WTC11 (cell line): ENCODE measurements around the gene DTNA. TPM values are rescaled to one million over a fixed set of nuclear protein-coding genes. Genes with fewer than 3 reads are reported as not detected.

Experiments
- ATAC-seq: fragments of 200-7000 bp; cut with Tn5 transposase; 2 replicates; pipeline ENCODE4 v1.10.0; 2021; ENCODE audit warnings: mild to moderate bottlenecking, moderate library complexity
- CTCF ChIA-PET: fragments of 300-600 bp; sonication (Branson Sonifier 250); formaldehyde crosslinking; loops from one replicate; lab custom pipeline; 2021; ENCODE audit warnings: antibody characterized with exemption; lab: Charles Lee
- POLR2A ChIA-PET: fragments of 350-600 bp; sonication (Branson Sonifier 250); formaldehyde crosslinking; loops from one replicate; lab custom pipeline; 2021; ENCODE audit warnings: antibody characterized with exemption; lab: Charles Lee
- DNase-seq: peaks from one replicate; pipeline ENCODE4 v3.0.0; 2021; ENCODE audit warnings: low spot score
- H3K27ac Mint-ChIP-seq: 2 replicates; pipeline ENCODE4 v1.8.0; 2021; ENCODE audit warnings: mixed read lengths
- H3K27me3 Mint-ChIP-seq: 2 replicates; pipeline ENCODE4 v1.8.0; 2021; ENCODE audit warnings: low read depth, mild to moderate bottlenecking, moderate library complexity, mixed read lengths
- H3K36me3 Mint-ChIP-seq: 2 replicates; pipeline ENCODE4 v1.8.0; 2021; ENCODE audit warnings: mixed read lengths
- H3K4me1 Mint-ChIP-seq: 2 replicates; pipeline ENCODE4 v1.8.0; 2022; ENCODE audit warnings: mixed read lengths
- H3K4me3 Mint-ChIP-seq: 2 replicates; pipeline ENCODE4 v1.8.0; 2021; ENCODE audit warnings: mild to moderate bottlenecking, moderate library complexity, mixed read lengths
- H3K9me3 Mint-ChIP-seq: 2 replicates; pipeline ENCODE4 v1.8.0; 2021; ENCODE audit warnings: mixed read lengths
- ATF6 ChIP-seq: sonication (generic); formaldehyde crosslinking; IDR thresholded peaks from 2 replicates; pipeline ENCODE4 v1.8.1; 2023; ENCODE audit warnings: mild to moderate bottlenecking, missing genetic modification reagents
- EMX1 ChIP-seq: fragments of 250-450 bp; sonication (Bioruptor Pico); IDR thresholded peaks from 2 replicates; pipeline ENCODE4 v1.8.0; 2021; ENCODE audit warnings: mild to moderate bottlenecking
- ERG ChIP-seq: fragments of 250-450 bp; sonication (Bioruptor Pico); IDR thresholded peaks from 2 replicates; pipeline ENCODE4 v1.8.0; 2021; ENCODE audit warnings: mild to moderate bottlenecking
- FOXK1 ChIP-seq: sonication (generic); formaldehyde crosslinking; IDR thresholded peaks from 2 replicates; pipeline ENCODE4 v1.8.0; 2022; ENCODE audit warnings: mild to moderate bottlenecking, moderate library complexity, missing genetic modification reagents
- FOXP1 ChIP-seq: sonication (generic); formaldehyde crosslinking; IDR thresholded peaks from 2 replicates; pipeline ENCODE4 v1.8.0; 2022; ENCODE audit warnings: missing genetic modification reagents, mild to moderate bottlenecking, moderate library complexity, borderline replicate concordance
- GRHL2 ChIP-seq: fragments of 250-450 bp; sonication (Bioruptor Pico); IDR thresholded peaks from 2 replicates; pipeline ENCODE4 v1.8.0; 2022; ENCODE audit warnings: mild to moderate bottlenecking, moderate library complexity; ENCODE audit not compliant: insufficient replicate concordance, severe bottlenecking
- NR1H2 ChIP-seq: sonication (generic); formaldehyde crosslinking; IDR thresholded peaks from 2 replicates; pipeline ENCODE4 v1.9.0; 2021; ENCODE audit warnings: mild to moderate bottlenecking, moderate library complexity, missing genetic modification reagents
- SMAD3 ChIP-seq: sonication (generic); formaldehyde crosslinking; IDR thresholded peaks from 2 replicates; pipeline ENCODE4 v1.8.0; 2022; ENCODE audit warnings: missing genetic modification reagents, mild to moderate bottlenecking, borderline replicate concordance
- STAT6 ChIP-seq: sonication (generic); formaldehyde crosslinking; conservative IDR thresholded peaks from 2 replicates; pipeline ENCODE4 v1.8.1; 2023; ENCODE audit warnings: mild to moderate bottlenecking, low read depth, missing genetic modification reagents, moderate library complexity
- TEAD1 ChIP-seq: sonication (generic); formaldehyde crosslinking; IDR thresholded peaks from 2 replicates; pipeline ENCODE4 v1.8.0; 2022; ENCODE audit warnings: mild to moderate bottlenecking, missing genetic modification reagents
- TP53 ChIP-seq: sonication (generic); formaldehyde crosslinking; IDR thresholded peaks from 2 replicates; pipeline ENCODE4 v1.8.1; 2023; ENCODE audit warnings: mild to moderate bottlenecking, missing genetic modification reagents
- ZBTB21 ChIP-seq: sonication (generic); formaldehyde crosslinking; IDR thresholded peaks from 2 replicates; pipeline ENCODE4 v1.8.1; 2023; ENCODE audit warnings: mild to moderate bottlenecking, missing genetic modification reagents, borderline replicate concordance
- ZNF121 ChIP-seq: sonication (generic); formaldehyde crosslinking; IDR thresholded peaks from 2 replicates; pipeline ENCODE4 v1.8.0; 2023; ENCODE audit warnings: missing genetic modification reagents
- ZNF219 ChIP-seq: sonication (generic); formaldehyde crosslinking; IDR thresholded peaks from 2 replicates; pipeline ENCODE4 v1.8.0; 2023; ENCODE audit warnings: missing genetic modification reagents, mild to moderate bottlenecking, borderline replicate concordance
- ZNF281 ChIP-seq: sonication (generic); formaldehyde crosslinking; IDR thresholded peaks from 2 replicates; pipeline ENCODE4 v1.8.0; 2023; ENCODE audit warnings: mild to moderate bottlenecking, missing genetic modification reagents
- total RNA-seq: library from RNA; stranded (reverse); gene quantifications from 3 replicates; pipeline ENCODE4 v1.2.3, GENCODE V29; 2021
- TF ChIP-seq, protein P1 (sequence below): sonication (generic); formaldehyde crosslinking; IDR thresholded peaks from 2 replicates; pipeline ENCODE4 v1.8.1; 2022; ENCODE audit warnings: low read depth, missing genetic modification reagents, borderline replicate concordance
- TF ChIP-seq, protein P2 (sequence below): fragments of 250-450 bp; sonication (Bioruptor Pico); conservative IDR thresholded peaks from 2 replicates; pipeline ENCODE4 v1.9.0; 2021; ENCODE audit warnings: mild to moderate bottlenecking
- TF ChIP-seq, protein P3 (sequence below): fragments of 250-450 bp; sonication (Bioruptor Pico); IDR thresholded peaks from 2 replicates; pipeline ENCODE4 v1.9.0; 2021; ENCODE audit warnings: moderate library complexity, mild to moderate bottlenecking, inconsistent platforms, borderline replicate concordance

DTNA gene
- total RNA-seq, 1 experiment from 2014 or later: 16.1 TPM

- Mint-ChIP-seq H3K36me3 (peaks cover 11% of the 10 kb centered on the region), H3K27ac (no peak overlapping the region), H3K4me3 (no peak overlapping the region)
- ChIA-PET CTCF (interaction anchor here (1.0 to 1.1 kb wide), 2 partner anchors 10 to 269 kb away, joined by 4 read pairs; no protein-coding TSS in a partner anchor), POLR2A (no interaction called here)
- ATAC-seq (no peak), DNase-seq (no peak)
- TF ChIP-seq GRHL2: no peak
- TF ChIP-seq FOXP1: no peak
- TF ChIP-seq, protein P1, sequence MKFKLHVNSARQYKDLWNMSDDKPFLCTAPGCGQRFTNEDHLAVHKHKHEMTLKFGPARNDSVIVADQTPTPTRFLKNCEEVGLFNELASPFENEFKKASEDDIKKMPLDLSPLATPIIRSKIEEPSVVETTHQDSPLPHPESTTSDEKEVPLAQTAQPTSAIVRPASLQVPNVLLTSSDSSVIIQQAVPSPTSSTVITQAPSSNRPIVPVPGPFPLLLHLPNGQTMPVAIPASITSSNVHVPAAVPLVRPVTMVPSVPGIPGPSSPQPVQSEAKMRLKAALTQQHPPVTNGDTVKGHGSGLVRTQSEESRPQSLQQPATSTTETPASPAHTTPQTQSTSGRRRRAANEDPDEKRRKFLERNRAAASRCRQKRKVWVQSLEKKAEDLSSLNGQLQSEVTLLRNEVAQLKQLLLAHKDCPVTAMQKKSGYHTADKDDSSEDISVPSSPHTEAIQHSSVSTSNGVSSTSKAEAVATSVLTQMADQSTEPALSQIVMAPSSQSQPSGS: no peak
- TF ChIP-seq STAT6: no peak
- TF ChIP-seq ZNF281 (CRISPR knock-in tag): no peak
- TF ChIP-seq, protein P2, sequence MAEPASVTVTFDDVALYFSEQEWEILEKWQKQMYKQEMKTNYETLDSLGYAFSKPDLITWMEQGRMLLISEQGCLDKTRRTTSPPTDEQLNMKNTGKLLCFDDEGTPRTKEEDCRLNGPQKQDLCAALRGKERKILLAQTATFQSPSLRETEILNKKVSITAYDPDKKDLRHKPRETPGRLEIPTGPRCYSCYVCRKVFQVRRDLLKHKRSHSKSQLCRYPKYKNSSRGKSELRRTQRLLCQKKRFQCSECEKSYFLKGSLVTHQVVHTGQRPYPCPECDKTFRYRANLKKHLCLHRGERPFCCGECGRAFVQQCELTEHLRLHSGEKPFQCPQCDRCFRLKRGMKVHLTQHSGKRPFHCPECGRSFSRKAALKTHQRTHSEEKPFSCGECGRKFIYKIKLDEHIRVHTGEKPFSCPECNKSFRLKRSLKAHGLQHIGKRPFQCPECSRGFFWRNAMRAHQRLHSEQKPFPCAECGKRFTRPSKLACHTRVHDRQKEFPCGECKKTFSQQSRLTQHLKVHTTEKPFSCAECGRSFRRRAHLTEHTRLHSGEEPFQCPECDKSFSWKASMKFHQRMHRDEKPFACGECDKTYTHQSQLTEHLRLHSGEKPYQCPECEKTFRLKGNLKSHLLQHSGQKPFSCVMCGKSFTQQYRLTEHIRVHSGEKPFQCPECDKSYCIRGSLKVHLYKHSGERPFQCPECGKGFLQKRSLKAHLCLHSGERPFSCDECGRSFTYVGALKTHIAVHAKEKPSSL (CRISPR knock-in tag): no peak
- TF ChIP-seq ATF6 (CRISPR knock-in tag): no peak
- TF ChIP-seq, protein P3, sequence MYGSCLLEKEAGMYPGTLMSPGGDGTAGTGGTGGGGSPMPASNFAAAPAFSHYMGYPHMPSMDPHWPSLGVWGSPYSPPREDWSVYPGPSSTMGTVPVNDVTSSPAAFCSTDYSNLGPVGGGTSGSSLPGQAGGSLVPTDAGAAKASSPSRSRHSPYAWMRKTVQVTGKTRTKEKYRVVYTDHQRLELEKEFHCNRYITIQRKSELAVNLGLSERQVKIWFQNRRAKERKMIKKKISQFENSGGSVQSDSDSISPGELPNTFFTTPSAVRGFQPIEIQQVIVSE (CRISPR knock-in tag): no peak
- TF ChIP-seq TP53 (CRISPR knock-in tag): no peak
- TF ChIP-seq ZNF121 (CRISPR knock-in tag): no peak
- no peak for TF ChIP-seq FOXK1
- TF ChIP-seq ZNF219 (CRISPR knock-in tag): no peak
- no peak for TF ChIP-seq ZBTB21 (CRISPR knock-in tag)
- no peak for TF ChIP-seq EMX1 (CRISPR knock-in tag)
- TF ChIP-seq TEAD1 (CRISPR knock-in tag): no peak
- no peak for TF ChIP-seq SMAD3 (CRISPR knock-in tag)
- TF ChIP-seq ERG: no peak
- TF ChIP-seq NR1H2: no peak
- TF ChIP-seq, all 79 proteins: peak for 0
- H3K9me3 Mint-ChIP-seq: peaks cover 5% of the 10 kb centered on the region; the same call in 1 of the 2 replicates
- peaks cover 4% of the 10 kb centered on the region for H3K4me1 Mint-ChIP-seq
- H3K27me3 Mint-ChIP-seq: no peaks in the 10 kb centered on the region; the same call in 1 of the 2 replicates
Observed at GRCh38 chr18:34858188-34858587, 148.1 kb downstream of the DTNA start.
